ENCODE measurements around the gene ALKBH3.
A peak's percentile ranks its signal among the peaks of the same experiment; 100 is the strongest.

The ALKBH3 gene

GRCh38 chr11:43943372-43943930 lies 62.8 kb downstream of the ALKBH3 start:
- no peak for DNase-seq

- DNase-seq, result peak; percentile 24
These were observed 63.5 kb downstream of the ALKBH3 start for GRCh38 chr11:43943931-43944751.

- DNase-seq, result peak; percentile 68
These were observed 64.2 kb downstream of the ALKBH3 start for GRCh38 chr11:43944761-43945311.

- DNase-seq, result no peak
These were observed 66.4 kb downstream of the ALKBH3 start for GRCh38 chr11:43947003-43947500.

- DNase-seq, result no peak
These were observed 67.2 kb downstream of the ALKBH3 start for GRCh38 chr11:43947815-43948214.

GRCh38 chr11:43948341-43949225 lies 68.0 kb downstream of the ALKBH3 start:
- no peak for DNase-seq

GRCh38 chr11:43950311-43950855 lies 69.8 kb downstream of the ALKBH3 start:
- no peak for DNase-seq

- DNase-seq, result no peak
These were observed 70.6 kb downstream of the ALKBH3 start for GRCh38 chr11:43951231-43951630.

GRCh38 chr11:43952020-43952400 lies 71.4 kb downstream of the ALKBH3 start:
- DNase-seq, result no peak

GRCh38 chr11:43952401-43953342 lies 72.0 kb downstream of the ALKBH3 start:
- no peak for DNase-seq

- DNase-seq, result no peak
These were observed 72.9 kb downstream of the ALKBH3 start for GRCh38 chr11:43953521-43953920.

- no peak for DNase-seq
These were observed 73.6 kb downstream of the ALKBH3 start for GRCh38 chr11:43954241-43954640.

- DNase-seq, result no peak
These were observed 74.9 kb downstream of the ALKBH3 start for GRCh38 chr11:43955381-43956118.

GRCh38 chr11:43957571-43957970 lies 76.9 kb downstream of the ALKBH3 start:
- no peak for DNase-seq

GRCh38 chr11:43959321-43959995 lies 78.8 kb downstream of the ALKBH3 start:
- no peak for DNase-seq

- no peak for DNase-seq
These were observed 82.0 kb downstream of the ALKBH3 start for GRCh38 chr11:43962383-43963278.

GRCh38 chr11:43963279-43963620 lies 82.6 kb downstream of the ALKBH3 start:
- DNase-seq, result no peak

- no peak for DNase-seq
These were observed 87.0 kb downstream of the ALKBH3 start for GRCh38 chr11:43967661-43968060.

- DNase-seq, result no peak
These were observed 88.1 kb downstream of the ALKBH3 start for GRCh38 chr11:43968719-43969118.
